K562 (cell line): Measurements from ENCODE around the gene KCNK7. TPM values are rescaled to one million over a fixed set of nuclear protein-coding genes. Genes with fewer than 3 reads are reported as not detected.
A peak's percentile ranks its signal among the peaks of the same experiment; 100 is the strongest.

Source experiments
- KLF1 ChIP-seq: fragments of 450-650 bp; IDR thresholded peaks from 2 replicates; pipeline ENCODE4 v1.6.1; 2016; ENCODE audit warnings: missing genetic modification characterization, missing compliant biosample characterization
- MYNN ChIP-seq, 2 experiments: sonication (generic); formaldehyde crosslinking in 1 of 2; IDR thresholded peaks; 2 replicates each; pipeline versions ENCODE4 v1.5.0 to v1.6.1; 2016 to 2020; ENCODE audit warnings: antibody characterized with exemption in 1 of 2, missing genetic modification reagents in 1 of 2
- PHF21A ChIP-seq: fragments of 450-650 bp; IDR thresholded peaks from 2 replicates; pipeline ENCODE4 v1.6.1; 2017; ENCODE audit warnings: low read depth, borderline replicate concordance
- PHF8 ChIP-seq: fragments of 200-600 bp; sonication (generic); IDR thresholded peaks from 2 replicates; pipeline ENCODE4 v1.6.1; 2012; ENCODE audit warnings: mixed run types, mild to moderate bottlenecking, inconsistent platforms, low read length, moderate library complexity, borderline replicate concordance
- SIN3A ChIP-seq, 2 experiments: fragments of 150-350 bp in 1 of 2; IDR thresholded peaks; 2 replicates each; pipeline ENCODE4 v1.6.1; 2011 to 2016; ENCODE audit warnings: borderline replicate concordance in 2 of 2, low read depth in 2 of 2, low read length in 2 of 2, mild to moderate bottlenecking in 2 of 2, moderate library complexity in 2 of 2; ENCODE audit not compliant: control insufficient read depth in 1 of 2
- TCF3 ChIP-seq: sonication (generic); formaldehyde crosslinking; IDR thresholded peaks from 2 replicates; pipeline ENCODE4 v1.4.0; 2020; ENCODE audit warnings: mild to moderate bottlenecking, missing genetic modification reagents
- ZNF197 ChIP-seq: fragments of 200-800 bp; sonication (Bioruptor generic); IDR thresholded peaks from 2 replicates; pipeline ENCODE4 v1.6.1; 2016; ENCODE audit warnings: low read depth, missing genetic modification characterization, missing compliant biosample characterization
- polyA plus RNA-seq, 8 experiments: library from polyadenylated mRNA; depleted of rRNA in 4 of 8; stranded (reverse) in 5 of 8; unstranded in 3 of 8; fragments of >200 nt; fragmentation: Nextera tagmentation in 2 of 8; fragmentation: Illumina TruSeq in 1 of 8; extraction: Ambion mirVana in 2 of 8; extraction: Trizol in 1 of 8; gene quantifications; 2 replicates each; pipeline versions ENCODE4 v1.2.1 to v1.2.3, GENCODE V29; 2011 to 2014; ENCODE audit warnings: inconsistent platforms in 1 of 8, missing spikeins in 1 of 8
- total RNA-seq, 7 experiments: library from RNA; depleted of rRNA in 6 of 7; stranded (reverse); fragments of >200 nt in 6 of 7; fragmentation: Illumina TruSeq in 2 of 7; extraction: Trizol in 2 of 7; gene quantifications; 2 replicates each; pipeline versions ENCODE4 v1.2.1 to v1.2.3, GENCODE V29; 2011 to 2021; ENCODE audit warnings: low replicate concordance in 1 of 7
- TF ChIP-seq, protein P1 (sequence below): fragments of 450-650 bp; IDR thresholded peaks from 2 replicates; pipeline ENCODE4 v1.6.1; 2016; ENCODE audit warnings: antibody characterized with exemption
- TF ChIP-seq, protein P2 (sequence below), 2 experiments: IDR thresholded peaks; 2 replicates each; pipeline ENCODE4 v1.6.1; 2012; ENCODE audit warnings: improper control_type of control experiment in 2 of 2, low read depth in 2 of 2, low read length in 2 of 2, borderline replicate concordance in 1 of 2
- TF ChIP-seq, protein P3 (sequence below): fragments of 200-600 bp; sonication (generic); IDR thresholded peaks from one replicate; pipeline ENCODE4 v1.6.1; 2012; ENCODE audit warnings: mild to moderate bottlenecking, low read depth, low read length, inconsistent platforms

Gene KCNK7
- total and polyA plus RNA-seq, 9 of the 15 experiments (the other 6 are each of a cell fraction or from before 2014, with no cell fraction given), result 0.07 to 0.40 TPM; not detected in 7

DNA sequence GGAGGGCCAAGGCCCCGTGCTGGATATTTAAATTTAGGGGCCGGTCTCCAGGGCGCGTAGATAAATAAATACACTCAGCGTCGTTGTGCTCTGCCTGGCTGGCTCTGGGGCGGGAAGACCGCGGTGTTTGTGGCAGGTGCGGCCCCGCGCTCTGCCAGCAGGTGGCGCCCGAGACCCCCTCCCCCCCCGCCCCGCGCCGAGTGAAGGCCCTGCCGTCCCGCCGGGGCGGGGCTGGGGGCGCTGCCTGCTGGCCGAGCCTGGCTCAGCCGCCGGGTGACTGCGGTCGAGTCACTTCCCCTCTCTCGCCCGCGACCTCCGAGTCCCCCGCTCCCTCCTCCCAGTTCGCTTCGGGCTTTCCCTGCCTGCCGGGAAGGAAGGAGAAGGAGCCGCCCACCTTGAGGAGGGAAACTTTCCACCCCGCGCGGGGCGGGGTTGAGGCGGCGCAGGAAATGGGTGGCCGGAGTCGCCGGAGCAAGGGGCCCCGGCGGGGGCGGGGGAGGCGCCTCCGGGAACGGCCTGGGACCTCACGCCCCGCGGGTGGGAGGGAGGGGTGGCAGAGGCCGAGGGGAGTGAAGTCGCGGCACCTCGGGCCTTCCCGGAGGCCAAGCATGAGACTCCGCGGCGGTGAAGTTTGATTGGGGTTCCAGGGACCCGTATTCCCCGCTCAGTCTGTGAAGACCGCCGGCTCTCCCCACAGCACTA is 21.3 kb downstream of the KCNK7 start (continued):
- TF ChIP-seq MYNN (IDR thresholded peaks at IDR 0.05) (0 out of 2 replicates have a peak, but pooled peaks have one; percentile 39), MYNN (CRISPR knock-in tag; IDR thresholded peaks at IDR 0.05) (no peak), PHF21A (0 out of 2 replicates have a peak, but pooled peaks have one; percentile 8), TCF3 (CRISPR knock-in tag) (peak; percentile 37), SIN3A (IDR thresholded peaks at IDR 0.05; ENCODE audit: borderline replicate concordance in 2 of 2, control insufficient read depth in 1 of 2, low read depth in 2 of 2, low read length in 2 of 2) (peak; percentile 58 to 72; a peak in 2 of 4 replicates), ZNF197 (no peak; the same call in 1 of the 2 replicates), KLF1 (tag) (0 out of 2 replicates have a peak, but pooled peaks have one; percentile 28), PHF8 (peak; percentile 35; the same call in 1 of the 2 replicates)
- TF ChIP-seq, protein P1, sequence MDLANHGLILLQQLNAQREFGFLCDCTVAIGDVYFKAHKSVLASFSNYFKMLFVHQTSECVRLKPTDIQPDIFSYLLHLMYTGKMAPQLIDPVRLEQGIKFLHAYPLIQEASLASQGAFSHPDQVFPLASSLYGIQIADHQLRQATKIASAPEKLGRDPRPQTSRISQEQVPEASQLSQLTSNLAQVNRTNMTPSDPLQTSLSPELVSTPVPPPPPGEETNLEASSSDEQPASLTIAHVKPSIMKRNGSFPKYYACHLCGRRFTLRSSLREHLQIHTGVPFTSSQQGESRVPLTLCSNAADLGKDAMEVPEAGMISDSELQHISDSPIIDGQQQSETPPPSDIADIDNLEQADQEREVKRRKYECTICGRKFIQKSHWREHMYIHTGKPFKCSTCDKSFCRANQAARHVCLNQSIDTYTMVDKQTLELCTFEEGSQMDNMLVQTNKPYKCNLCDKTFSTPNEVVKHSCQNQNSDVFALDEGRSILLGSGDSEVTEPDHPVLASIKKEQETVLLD, result peak; percentile 65
- TF ChIP-seq, protein P2, sequence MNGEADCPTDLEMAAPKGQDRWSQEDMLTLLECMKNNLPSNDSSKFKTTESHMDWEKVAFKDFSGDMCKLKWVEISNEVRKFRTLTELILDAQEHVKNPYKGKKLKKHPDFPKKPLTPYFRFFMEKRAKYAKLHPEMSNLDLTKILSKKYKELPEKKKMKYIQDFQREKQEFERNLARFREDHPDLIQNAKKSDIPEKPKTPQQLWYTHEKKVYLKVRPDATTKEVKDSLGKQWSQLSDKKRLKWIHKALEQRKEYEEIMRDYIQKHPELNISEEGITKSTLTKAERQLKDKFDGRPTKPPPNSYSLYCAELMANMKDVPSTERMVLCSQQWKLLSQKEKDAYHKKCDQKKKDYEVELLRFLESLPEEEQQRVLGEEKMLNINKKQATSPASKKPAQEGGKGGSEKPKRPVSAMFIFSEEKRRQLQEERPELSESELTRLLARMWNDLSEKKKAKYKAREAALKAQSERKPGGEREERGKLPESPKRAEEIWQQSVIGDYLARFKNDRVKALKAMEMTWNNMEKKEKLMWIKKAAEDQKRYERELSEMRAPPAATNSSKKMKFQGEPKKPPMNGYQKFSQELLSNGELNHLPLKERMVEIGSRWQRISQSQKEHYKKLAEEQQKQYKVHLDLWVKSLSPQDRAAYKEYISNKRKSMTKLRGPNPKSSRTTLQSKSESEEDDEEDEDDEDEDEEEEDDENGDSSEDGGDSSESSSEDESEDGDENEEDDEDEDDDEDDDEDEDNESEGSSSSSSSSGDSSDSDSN (IDR thresholded peaks at IDR 0.05; ENCODE audit: borderline replicate concordance in 1 of 2, low read depth in 2 of 2, low read length in 2 of 2), result peak; percentile 55 to 81; a peak in 2 of 4 replicates
- TF ChIP-seq, protein P3, sequence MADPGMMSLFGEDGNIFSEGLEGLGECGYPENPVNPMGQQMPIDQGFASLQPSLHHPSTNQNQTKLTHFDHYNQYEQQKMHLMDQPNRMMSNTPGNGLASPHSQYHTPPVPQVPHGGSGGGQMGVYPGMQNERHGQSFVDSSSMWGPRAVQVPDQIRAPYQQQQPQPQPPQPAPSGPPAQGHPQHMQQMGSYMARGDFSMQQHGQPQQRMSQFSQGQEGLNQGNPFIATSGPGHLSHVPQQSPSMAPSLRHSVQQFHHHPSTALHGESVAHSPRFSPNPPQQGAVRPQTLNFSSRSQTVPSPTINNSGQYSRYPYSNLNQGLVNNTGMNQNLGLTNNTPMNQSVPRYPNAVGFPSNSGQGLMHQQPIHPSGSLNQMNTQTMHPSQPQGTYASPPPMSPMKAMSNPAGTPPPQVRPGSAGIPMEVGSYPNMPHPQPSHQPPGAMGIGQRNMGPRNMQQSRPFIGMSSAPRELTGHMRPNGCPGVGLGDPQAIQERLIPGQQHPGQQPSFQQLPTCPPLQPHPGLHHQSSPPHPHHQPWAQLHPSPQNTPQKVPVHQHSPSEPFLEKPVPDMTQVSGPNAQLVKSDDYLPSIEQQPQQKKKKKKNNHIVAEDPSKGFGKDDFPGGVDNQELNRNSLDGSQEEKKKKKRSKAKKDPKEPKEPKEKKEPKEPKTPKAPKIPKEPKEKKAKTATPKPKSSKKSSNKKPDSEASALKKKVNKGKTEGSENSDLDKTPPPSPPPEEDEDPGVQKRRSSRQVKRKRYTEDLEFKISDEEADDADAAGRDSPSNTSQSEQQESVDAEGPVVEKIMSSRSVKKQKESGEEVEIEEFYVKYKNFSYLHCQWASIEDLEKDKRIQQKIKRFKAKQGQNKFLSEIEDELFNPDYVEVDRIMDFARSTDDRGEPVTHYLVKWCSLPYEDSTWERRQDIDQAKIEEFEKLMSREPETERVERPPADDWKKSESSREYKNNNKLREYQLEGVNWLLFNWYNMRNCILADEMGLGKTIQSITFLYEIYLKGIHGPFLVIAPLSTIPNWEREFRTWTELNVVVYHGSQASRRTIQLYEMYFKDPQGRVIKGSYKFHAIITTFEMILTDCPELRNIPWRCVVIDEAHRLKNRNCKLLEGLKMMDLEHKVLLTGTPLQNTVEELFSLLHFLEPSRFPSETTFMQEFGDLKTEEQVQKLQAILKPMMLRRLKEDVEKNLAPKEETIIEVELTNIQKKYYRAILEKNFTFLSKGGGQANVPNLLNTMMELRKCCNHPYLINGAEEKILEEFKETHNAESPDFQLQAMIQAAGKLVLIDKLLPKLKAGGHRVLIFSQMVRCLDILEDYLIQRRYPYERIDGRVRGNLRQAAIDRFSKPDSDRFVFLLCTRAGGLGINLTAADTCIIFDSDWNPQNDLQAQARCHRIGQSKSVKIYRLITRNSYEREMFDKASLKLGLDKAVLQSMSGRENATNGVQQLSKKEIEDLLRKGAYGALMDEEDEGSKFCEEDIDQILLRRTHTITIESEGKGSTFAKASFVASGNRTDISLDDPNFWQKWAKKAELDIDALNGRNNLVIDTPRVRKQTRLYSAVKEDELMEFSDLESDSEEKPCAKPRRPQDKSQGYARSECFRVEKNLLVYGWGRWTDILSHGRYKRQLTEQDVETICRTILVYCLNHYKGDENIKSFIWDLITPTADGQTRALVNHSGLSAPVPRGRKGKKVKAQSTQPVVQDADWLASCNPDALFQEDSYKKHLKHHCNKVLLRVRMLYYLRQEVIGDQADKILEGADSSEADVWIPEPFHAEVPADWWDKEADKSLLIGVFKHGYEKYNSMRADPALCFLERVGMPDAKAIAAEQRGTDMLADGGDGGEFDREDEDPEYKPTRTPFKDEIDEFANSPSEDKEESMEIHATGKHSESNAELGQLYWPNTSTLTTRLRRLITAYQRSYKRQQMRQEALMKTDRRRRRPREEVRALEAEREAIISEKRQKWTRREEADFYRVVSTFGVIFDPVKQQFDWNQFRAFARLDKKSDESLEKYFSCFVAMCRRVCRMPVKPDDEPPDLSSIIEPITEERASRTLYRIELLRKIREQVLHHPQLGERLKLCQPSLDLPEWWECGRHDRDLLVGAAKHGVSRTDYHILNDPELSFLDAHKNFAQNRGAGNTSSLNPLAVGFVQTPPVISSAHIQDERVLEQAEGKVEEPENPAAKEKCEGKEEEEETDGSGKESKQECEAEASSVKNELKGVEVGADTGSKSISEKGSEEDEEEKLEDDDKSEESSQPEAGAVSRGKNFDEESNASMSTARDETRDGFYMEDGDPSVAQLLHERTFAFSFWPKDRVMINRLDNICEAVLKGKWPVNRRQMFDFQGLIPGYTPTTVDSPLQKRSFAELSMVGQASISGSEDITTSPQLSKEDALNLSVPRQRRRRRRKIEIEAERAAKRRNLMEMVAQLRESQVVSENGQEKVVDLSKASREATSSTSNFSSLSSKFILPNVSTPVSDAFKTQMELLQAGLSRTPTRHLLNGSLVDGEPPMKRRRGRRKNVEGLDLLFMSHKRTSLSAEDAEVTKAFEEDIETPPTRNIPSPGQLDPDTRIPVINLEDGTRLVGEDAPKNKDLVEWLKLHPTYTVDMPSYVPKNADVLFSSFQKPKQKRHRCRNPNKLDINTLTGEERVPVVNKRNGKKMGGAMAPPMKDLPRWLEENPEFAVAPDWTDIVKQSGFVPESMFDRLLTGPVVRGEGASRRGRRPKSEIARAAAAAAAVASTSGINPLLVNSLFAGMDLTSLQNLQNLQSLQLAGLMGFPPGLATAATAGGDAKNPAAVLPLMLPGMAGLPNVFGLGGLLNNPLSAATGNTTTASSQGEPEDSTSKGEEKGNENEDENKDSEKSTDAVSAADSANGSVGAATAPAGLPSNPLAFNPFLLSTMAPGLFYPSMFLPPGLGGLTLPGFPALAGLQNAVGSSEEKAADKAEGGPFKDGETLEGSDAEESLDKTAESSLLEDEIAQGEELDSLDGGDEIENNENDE, result no peak
